Fibroblast of pulmonary artery (primary cell): ENCODE data around the gene BAZ1B.
"Not testable (repeated sequence)": the region's sequence is repeated elsewhere in the genome, so short reads cannot be mapped to it uniquely, and the experiment has no call there.

Experiments used
- DNase-seq: peaks from one replicate; pipeline ENCODE4 v3.0.0-alpha.2; 2010; ENCODE audit warnings: low read depth
- H3K4me3 ChIP-seq: replicated peaks from 2 replicates; pipeline ENCODE4 v1.5.1; 2011; ENCODE audit warnings: low read depth, mild to moderate bottlenecking, control low read depth, low read length, moderate library complexity
- CTCF ChIP-seq: IDR thresholded peaks from 2 replicates; pipeline ENCODE4 v1.5.1; 2011; ENCODE audit warnings: mild to moderate bottlenecking, control low read depth, low read length, inconsistent platforms; ENCODE audit errors: missing control alignments

Gene BAZ1B

GRCh38 chr7:73507556-73507955 is 14.5 kb downstream of the BAZ1B start:
- H3K4me3 ChIP-seq, result no peak overlapping the region
- DNase-seq, result no peak
- no peak for TF ChIP-seq CTCF

GRCh38 chr7:73504920-73505319 is 17.2 kb downstream of the BAZ1B start:
- DNase-seq, result no peak
- no peak overlapping the region for H3K4me3 ChIP-seq
- no peak for TF ChIP-seq CTCF

GRCh38 chr7:73504017-73504416 is 18.1 kb downstream of the BAZ1B start:
- DNase-seq, result no peak
- no peak overlapping the region for H3K4me3 ChIP-seq
- TF ChIP-seq CTCF, result no peak

GRCh38 chr7:73503229-73503628 is 18.9 kb downstream of the BAZ1B start:
- no peak for TF ChIP-seq CTCF
- no peak overlapping the region for H3K4me3 ChIP-seq
- DNase-seq, result no peak

- no peak for TF ChIP-seq CTCF
- no peak overlapping the region for H3K4me3 ChIP-seq
- no peak for DNase-seq
Observed at GRCh38 chr7:73496626-73497025, 25.5 kb downstream of the BAZ1B start.

GRCh38 chr7:73495507-73495906 is 26.6 kb downstream of the BAZ1B start:
- H3K4me3 ChIP-seq, DNase-seq: not testable (repeated sequence)

GRCh38 chr7:73489976-73490375 is 32.1 kb downstream of the BAZ1B start:
- no peak for TF ChIP-seq CTCF
- no peak overlapping the region for H3K4me3 ChIP-seq
- DNase-seq, result no peak

- no peak overlapping the region for H3K4me3 ChIP-seq
- TF ChIP-seq CTCF, result no peak
- DNase-seq, result no peak
Observed at GRCh38 chr7:73487486-73487885, 34.6 kb downstream of the BAZ1B start.
